Amniotic stem cell (primary cell): ENCODE measurements around the gene WNT3.
"Not testable (repeated sequence)": the region's sequence is repeated elsewhere in the genome, so short reads cannot be mapped to it uniquely, and the experiment has no call there.

ENCODE experiments used
- DNase-seq: peaks from one replicate; lab custom pipeline; 2025; lab: John Stamatoyannopoulos, UW

WNT3 gene, protein sequence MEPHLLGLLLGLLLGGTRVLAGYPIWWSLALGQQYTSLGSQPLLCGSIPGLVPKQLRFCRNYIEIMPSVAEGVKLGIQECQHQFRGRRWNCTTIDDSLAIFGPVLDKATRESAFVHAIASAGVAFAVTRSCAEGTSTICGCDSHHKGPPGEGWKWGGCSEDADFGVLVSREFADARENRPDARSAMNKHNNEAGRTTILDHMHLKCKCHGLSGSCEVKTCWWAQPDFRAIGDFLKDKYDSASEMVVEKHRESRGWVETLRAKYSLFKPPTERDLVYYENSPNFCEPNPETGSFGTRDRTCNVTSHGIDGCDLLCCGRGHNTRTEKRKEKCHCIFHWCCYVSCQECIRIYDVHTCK

DNA sequence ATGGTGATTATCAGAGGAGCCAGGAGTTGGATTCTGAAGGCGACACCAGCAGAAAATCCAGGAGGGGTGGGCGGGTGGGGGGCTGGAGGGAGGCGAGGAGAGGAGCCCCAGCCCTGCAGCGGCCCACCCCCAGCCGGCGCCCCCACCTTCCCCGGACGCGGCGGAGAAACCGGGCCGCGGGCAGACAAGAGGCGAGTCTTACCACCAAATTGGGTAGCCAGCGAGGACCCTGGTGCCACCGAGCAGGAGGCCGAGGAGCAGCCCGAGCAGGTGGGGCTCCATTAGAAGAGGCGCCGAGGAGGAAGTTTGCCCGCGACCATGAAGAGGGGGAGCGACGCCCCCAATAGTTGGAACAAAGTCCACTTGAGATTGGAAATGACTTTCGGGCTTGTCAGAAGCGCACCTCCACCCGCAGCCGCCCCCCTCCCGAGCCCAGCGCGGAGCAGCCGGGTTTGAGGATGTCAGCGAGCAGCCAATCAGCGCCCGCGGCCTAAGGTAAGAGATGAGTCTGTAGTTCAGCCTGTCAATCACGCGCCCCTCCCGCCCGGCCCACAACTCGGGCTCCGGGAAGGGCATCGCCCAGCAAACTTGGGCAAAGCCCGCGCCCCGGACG is at the start of gene WNT3:
Gene WNT3, minus strand, starts transcription at position 377 of the 613 bp plus-strand sequence. Its CDS starts 95 bp downstream, at position 282.
- DNase-seq, result no peak

DNA sequence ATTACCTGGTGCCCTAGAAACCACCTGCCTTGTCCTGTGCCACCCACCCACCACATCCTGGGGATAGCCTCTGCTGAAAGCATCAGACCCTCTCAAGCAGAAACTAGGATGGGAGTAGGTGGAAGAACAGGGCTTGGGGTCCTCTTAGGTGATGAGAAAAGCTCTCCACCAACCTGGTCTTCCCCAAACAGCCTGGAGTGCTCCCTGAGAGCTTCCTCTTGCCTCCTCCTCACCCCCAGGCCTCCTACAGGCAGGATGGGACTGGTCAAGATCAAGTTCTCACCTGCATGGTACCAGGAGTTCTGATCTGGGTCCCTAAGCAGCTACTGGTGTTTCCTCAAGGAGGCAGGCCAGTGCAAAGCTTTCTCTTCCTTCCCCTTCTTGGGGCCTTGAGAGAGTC is 48.3 kb upstream of the WNT3 start:
- DNase-seq, result no peak

DNA sequence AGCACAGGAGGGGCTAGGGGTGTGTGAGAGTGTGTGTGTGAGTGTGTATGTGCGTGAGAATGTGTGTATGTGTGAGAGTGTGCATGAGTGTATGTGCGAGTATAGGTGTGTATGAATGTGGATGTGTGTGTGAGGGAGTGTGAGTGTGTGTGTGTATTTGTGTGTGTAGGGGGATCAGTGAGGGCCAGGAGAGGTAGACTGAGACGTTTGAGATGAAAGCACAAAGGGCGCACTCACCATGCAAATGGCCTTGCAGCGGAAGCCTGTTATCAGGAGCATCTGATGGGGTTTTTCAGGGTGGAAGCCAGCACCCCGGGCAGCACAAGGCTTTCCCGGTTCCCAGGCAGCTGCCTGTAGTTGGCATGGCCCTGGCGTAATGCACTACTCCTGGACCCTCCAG is 47.8 kb upstream of the WNT3 start:
- no peak for DNase-seq

DNA sequence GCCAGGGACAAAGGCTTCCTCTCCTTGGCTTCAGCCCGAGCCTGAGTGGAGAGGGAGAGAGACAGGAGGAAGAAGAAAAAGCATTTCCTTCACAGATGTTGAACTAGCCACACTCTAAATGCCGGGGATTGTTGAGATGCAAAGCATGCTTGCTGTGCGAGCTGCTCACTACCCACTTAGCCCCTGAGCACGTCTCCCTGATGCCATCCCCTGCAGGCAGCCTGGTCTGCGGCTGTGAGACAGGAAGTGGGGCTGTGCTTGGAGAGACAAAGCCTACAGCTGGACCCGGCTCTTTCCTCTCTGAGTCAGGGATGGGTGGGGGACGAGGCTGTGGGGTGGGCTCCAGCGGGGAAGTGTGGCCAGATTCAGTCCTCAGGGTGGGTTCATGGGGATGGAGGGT is 46.6 kb upstream of the WNT3 start:
- no peak for DNase-seq

DNA sequence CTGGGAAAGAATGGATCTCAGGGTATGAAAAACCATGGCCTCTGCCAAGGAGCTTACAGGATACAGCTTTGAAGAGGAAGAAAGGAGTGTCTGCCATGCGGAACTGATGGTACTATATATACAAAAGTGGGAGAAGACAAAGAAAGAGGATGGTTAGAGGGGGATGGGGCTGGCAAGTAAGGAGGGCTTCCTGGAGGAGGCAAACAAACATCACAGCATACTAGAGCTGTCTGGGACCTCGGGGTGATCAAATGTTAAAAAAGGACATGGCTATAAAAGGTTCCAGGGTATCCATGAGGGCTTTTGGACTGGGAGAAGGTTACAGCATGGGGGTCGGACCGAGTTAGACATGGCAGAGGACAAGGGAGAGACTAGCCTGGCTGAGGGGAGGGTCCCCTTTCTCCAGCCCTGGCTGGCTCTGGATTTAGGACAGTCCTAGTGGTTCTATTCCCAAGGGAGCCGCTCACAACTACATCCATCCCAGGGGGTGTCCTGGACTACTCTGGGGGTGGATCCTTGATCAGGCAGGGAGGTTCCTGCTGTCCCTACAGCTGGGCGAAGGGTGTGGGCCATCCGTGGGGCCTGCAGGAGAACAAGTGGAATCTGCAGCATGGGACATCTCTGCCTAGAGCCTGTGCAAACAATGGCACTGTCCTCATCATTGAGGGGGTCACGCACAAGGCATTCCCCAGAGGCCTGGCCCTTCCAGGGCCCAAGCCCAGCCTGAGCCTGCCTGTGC is 45.1 kb upstream of the WNT3 start:
- no peak for DNase-seq

DNA sequence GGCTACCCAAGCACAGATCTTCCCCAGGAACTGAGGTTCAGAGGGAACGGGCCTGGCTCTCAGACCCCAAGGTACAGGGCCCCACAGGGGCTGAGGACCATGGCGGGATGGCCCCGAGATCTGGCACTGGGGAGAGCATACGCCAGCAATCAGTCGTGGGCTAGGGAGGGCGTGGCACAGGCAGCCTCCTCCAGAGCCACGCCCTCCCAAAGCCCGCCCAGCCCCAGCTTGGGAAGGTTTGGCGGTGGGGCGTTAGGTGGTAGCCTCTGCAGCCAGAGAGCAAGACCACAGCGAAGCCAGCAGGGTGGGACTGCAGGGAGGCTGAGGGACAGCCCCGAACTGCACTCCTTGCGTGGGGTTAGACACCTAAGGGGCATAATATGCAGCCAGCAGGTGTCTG is 44.5 kb upstream of the WNT3 start:
- DNase-seq, result no peak

DNA sequence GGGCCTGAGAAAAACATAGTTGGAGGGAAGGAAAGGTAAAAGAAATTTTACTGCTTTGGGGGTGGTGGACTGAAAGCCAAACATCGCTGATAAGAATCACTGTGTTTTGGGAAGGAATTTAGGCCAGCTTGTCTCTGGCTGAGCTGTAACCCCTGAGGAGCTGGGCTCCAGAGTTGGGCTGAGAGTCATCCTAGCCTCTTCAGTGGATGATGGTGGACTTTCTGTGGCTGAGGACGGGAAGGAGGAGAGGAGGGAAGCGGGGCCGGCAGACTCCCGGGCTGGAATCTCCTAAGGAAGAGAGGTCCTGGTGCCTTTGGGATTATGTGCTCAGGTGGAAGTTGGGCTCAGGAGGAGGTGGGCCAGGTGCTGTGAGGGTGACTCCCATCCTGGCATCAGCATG is 41.5 kb upstream of the WNT3 start:
- no peak for DNase-seq

DNA sequence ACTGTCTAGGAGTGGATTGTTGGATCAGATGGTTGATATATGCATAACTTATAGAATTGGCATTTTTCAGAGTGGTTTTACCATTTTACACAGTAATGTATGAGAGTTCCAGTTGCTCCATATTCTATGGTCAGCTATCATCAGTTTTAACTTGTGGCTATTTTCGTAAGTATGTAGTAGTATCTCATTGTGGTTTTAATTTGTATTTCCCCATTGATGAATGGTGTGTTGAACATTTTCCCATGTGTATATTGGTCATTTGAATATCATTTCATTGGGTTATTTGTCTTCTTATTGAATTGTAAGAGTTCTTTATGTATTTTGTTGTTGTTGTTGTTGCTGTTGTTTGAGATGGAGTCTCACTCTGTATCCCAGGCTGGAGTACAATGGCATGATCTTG is 39.1 kb upstream of the WNT3 start:
- DNase-seq, result no peak

DNA sequence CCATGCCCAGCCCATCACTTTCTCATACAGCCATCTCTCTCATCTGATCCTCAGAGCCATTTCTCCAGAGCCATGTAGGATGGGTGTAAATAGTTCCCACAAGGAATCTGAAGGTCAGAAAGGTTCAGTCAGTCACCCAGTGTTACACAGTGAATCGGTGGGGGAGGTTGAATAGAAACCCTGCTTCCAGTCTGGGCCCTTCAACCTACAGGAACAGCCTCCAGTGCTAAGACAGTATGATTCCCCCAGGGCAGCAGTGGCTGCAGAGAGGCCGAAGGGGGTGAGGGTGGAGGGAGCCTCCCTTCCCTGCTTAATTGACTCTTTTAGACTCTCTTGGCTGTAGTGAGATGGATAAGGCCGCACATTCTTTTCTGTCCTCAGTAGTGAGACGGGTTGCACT is 36.5 kb upstream of the WNT3 start:
- DNase-seq, result no peak

DNA sequence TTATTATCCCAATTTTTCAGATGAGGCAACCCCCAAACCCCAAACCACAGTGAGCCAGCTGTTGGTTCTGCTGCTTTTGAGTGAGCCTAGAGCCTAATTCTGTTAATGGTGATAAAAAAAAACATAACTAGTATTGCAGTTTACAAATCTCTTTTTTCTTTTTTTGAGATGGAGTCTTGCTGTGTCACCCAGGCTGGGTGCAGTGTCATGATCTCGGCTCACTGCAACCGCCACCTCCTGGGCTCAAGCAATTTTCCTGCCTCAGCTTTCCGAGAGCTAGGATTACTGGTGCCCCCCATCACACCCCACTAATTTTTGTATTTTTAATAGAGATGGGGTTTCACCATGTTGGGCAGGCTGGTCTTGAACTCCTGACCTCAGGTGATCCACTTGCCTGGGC is 36.0 kb upstream of the WNT3 start:
- DNase-seq, result no peak

DNA sequence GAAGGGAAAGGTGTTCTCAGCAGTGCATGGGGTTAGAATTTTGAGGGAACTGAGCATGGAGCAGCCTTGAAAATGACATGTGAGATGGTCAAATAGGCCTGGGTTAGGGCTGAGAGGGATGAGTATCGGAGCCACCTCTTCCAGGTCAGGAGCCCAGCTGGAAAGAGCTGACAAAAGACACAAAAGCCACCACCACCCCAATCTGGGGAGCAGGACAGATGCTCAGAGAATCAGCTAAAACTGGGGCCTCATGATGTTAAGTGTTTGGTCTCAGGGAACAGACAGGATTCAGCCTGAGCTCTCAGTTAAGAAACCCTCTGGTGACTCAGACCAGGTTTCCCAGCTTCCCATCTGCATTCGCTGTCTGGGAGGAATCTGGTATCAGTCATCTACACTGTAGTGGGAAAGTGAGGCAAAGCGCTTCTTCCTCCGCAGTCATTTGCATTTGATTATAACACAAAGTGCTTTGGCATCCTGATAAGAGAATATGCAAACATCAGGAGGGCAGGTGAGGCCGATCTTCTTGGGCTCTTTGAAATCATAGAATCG is 35.5 kb upstream of the WNT3 start:
- DNase-seq, result no peak

DNA sequence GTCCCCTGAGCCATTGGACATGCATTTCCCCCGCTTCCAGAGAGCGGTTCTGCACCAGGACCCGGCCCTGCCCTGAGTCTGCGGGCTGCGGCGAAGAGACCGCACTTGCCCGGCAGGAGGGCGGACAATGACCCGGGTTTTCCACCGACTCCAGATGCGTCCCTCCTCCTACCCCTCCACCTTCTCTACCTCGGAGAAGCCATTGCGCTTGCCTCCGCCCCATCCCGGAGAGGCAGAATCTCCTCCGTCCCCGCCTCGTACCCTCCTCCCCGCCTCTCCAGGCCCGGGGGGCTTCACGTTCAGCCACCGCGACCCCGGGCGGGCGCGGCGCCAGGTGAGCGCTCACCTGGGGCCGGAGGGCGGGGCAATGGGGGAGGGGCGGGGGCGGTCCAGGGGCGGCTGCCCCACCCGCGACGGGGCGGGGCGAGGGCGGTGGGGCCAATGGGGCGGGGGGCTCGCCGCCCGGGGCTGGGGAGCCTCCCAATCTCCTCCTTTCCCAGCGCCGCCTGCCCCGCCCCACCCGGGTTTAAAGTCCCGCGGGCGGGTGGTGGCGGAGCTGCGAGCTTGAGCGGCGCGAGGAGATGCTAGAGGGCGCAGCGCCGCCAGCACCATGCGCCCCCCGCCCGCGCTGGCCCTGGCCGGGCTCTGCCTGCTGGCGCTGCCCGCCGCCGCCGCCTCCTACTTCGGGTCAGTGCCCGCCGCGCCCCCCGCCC is 32.7 kb upstream of the WNT3 start, which contains the start of gene WNT9B:
Gene WNT9B, plus strand, starts transcription at position 555 of the 713 bp plus-strand sequence. Its CDS starts 56 bp downstream, at position 611.
- no peak for DNase-seq

DNA sequence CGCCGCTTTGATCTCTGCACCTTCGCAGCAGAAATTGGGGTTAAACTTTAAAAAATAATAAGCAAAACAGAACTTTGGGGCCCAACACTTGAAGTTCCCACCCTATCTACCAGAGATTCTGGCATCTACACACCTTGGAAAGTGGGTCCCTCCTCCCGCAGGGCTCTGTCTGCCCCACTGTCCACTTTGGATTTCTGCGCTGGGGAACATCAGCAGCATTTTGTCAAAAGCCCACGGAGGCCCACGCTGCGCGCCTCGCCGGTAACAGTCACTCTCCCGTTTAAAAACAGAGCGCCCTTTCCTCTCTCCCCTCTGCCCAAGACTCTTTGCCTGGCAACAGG is 32.2 kb upstream of the WNT3 start:
- no peak for DNase-seq

DNA sequence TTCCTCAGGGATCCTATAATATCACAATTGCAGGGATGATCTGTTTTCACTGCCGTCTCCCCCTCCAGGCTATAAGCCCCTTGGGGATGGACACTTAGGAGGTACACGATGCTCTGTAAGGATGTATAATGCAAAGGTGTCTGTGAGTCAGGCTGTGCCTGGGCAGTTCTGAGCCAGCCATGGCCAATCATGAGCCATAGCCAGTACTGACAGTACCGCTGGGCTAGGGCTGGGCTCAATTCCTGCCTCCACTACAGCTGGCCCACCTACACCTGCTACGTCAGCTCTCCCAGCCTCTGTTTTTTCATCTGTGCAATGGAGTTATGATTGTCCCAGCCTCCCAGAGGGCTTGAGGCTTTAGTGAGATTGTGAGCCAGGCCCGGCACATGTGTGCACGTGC is 30.0 kb upstream of the WNT3 start:
- DNase-seq, result no peak

DNA sequence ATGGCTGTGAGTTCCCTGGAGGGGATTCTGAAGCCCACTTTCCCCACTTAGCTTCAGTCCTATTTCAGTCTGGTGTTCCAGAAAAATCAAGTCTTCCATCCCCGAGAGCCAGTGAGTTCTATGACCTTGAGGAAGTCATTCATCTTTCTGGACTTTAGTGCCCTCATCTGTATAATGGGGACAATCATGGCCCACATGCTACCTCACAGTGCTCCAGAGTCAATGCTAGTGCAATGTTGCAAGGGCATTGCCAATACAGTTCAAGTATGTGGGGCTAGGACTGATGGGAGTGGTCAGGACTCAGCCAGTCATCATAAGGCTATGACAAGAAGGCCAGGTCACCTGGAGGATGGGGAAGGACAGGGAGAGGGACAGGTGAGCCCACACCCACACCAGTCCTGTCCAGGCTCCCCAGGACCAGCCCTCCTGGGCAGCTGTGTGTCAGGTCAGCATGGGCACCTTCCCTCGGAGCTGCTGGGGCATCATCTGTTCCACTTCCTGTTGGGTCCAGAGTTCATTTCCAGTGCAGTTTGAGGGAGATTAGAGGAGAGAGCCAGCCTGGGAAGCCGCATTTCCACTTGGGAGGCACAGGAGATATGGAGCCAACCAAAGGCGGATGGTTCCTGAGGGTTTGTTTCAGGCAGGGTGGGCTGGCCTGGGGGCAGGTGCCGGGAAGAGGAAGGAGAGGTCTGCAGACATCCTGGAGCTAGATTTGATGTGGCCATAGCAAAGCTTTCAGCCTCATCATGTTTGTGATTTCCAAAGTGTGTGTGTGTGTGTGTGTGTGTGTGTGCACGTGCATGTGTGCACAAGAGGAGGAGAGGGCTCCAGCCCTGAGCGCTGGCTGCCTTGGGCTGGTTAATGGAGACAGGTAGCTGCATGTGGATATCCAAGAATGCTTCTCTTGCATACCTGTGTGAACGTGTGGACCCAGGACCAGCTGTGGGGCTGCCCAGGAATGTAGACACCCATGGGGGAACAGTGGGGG is 29.0 kb upstream of the WNT3 start:
- no peak for DNase-seq

DNA sequence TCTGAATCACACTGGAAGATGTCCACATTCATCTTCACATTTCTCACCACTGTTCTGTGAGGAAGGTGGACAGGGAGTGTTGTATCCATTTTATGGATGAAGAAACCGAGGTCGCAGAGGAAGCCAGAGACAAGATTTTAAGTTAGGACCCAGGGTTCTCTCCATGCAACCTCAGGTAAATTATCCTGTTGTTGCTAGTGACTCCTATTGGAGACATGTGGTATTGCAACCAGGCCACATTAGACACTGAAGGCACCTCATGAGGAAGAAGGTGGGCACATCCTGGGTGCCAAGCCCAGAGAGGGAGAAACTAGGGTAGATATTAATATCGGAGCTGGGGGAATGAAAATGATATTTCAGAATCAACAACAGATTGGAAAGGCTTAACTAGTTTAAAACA is 24.3 kb upstream of the WNT3 start:
- DNase-seq, result no peak

DNA sequence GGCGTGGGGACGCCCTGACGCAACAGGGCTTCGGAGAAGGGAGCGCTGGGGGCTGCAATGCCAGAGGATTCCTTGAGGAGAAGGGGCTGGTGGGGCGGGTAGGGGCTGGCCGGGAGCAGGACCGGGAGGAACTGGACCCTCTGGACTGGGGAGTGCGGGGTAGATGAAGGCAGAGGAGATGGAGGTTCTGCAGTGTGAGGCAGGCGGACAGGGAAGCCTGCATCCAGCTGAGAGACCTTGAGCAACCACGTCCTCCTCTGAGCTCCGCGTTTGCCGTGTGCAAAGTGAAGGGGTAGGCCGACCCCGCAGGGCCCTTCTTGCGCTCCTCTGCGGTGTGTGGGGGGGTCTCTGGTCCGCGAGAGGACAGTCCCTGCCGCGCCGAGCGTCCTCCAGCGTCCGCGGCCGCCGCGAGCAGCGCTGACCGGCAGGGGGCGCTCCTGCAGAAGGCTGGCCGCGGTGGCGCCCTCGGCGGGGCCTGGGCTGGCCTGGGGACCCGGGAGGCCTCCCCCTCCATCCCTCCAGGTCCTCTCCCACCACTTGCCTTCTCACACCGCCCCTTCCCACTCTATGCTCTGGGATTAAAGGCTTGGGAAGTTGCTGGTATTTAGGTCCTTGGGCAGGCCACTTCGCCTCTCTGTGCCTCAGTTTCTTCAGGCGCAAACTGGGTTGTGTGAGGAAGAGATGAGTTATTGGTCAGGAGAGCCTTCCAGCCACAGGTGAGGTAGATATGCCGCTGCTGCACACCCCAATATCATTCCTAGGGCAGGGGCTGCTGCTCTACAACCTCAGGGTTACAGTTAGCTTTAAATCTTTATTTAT is 23.3 kb upstream of the WNT3 start:
- no peak for DNase-seq

DNA sequence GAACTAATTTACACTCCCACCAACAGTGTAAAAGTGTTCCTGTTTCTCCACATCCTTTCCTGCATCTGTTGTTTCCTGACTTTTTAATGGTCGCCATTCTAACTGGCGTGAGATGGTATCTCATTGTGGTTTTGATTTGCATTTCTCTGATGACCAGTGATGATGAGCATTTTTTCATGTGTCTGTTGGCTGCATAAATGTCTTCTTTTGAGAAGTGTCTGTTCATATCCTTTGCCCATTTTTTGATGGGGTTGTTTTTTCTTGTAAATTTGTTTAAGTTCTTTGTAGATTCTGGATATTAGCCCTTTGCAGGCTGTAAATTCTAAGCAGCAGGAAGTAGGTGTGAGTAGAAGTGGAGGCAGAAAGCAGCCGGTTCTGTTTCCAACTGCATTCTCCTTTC is 22.1 kb upstream of the WNT3 start:
- DNase-seq, result not testable (repeated sequence)

DNA sequence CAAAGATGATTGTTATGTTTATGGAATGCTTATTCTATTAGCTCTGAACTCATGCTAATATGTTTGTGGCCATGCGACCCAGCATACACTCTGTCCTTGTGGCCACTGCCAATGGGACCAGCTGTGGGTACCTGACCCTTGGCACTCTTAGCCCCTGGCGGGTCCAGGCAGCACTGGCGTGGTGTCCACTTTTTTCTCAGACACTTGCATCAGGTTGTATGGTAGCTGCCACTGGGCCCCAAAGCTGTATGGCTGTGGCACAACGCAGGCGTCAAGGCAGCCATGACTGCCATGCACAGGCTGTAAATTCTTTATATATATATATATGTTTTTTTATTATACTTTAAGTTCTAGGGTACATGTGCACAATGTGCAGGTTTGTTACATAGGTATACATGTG is 20.7 kb upstream of the WNT3 start:
- no peak for DNase-seq

DNA sequence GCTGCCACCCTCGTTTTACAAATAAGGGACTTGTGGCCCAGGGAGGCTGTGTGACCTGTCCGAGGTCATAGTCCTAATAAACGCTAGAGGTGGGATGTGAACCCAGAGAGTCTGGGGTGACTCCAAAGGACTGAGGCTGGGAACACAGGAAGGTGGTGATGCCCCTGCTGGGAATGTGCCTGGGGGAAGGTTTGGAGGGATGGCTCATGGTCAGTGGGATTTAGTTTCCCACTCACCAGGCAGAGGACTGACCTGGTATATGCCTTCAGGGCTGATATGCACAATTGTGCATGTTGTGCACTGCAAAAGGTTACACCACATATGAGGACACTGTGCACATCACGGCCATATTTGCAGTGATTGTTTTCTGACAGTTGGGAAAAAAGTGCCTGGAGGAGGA is 19.0 kb upstream of the WNT3 start:
- DNase-seq, result no peak
